ENCODE data around the gene TMEM63C.

DNA sequence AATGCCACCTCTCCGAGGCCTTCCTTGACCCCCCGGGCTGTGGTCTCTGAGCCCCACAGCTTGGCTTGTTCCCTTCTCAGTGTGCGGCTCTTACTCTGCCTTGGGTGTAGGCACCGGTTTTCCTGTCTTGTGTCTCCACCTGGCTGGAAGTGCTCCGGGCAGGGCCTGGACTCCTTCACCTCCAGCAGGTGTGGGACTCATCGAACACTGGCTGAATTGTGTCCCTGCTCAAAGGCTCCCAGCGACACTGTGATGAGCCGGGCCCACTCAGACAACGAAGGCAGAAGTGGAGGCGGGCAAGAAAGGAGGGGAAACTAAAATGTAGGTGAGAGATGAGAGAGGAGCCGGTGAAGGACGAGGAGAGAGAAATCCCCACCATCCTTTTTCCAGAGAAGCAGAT is 18.0 kb downstream of the TMEM63C start:
- TF ChIP-seq, protein P1, sequence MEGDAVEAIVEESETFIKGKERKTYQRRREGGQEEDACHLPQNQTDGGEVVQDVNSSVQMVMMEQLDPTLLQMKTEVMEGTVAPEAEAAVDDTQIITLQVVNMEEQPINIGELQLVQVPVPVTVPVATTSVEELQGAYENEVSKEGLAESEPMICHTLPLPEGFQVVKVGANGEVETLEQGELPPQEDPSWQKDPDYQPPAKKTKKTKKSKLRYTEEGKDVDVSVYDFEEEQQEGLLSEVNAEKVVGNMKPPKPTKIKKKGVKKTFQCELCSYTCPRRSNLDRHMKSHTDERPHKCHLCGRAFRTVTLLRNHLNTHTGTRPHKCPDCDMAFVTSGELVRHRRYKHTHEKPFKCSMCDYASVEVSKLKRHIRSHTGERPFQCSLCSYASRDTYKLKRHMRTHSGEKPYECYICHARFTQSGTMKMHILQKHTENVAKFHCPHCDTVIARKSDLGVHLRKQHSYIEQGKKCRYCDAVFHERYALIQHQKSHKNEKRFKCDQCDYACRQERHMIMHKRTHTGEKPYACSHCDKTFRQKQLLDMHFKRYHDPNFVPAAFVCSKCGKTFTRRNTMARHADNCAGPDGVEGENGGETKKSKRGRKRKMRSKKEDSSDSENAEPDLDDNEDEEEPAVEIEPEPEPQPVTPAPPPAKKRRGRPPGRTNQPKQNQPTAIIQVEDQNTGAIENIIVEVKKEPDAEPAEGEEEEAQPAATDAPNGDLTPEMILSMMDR (IDR thresholded peaks at IDR 0.05; ENCODE audit: insufficient read depth, low read length, poor library complexity, severe bottlenecking) = no peak
- no peak for TF ChIP-seq EZH2phosphoT487 (conservative IDR thresholded peaks at IDR 0.05; ENCODE audit: low read length)
